Measurements from ENCODE around the gene TBPL1. TPM values are rescaled to one million over a fixed set of nuclear protein-coding genes. Genes with fewer than 3 reads are reported as not detected.

Gene TBPL1
- total and polyA plus RNA-seq, 4 donors = 5.4 to 34.6 (median 11.5) TPM

DNA sequence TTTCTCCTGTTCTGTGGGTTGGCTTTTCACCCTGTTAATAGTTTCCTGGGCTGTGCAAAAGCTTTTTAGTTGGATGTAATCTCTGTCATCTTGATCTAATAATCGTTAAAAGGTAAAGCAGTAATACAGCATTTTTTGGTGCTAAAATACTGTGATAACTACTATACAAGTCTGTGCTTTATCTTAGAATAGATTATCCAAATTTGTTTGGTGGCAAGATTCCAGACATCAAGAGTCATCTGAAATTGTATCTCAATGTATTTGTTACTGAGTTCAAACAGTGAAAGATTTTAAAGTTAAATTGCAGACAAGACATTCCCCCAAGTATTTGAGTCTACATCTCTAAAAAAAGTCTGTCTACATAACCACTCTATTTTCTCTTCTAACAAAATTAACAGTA is 18.8 kb downstream of the TBPL1 start:
- Histone ChIP-seq H3K9ac (ENCODE audit: low read depth in 1 of 2, low read length in 2 of 2) (no peak overlapping the region), H3K4me1 (ENCODE audit: control insufficient read depth in 4 of 4, insufficient read depth in 4 of 4, low read length in 3 of 4) (peaks cover 0 to 26% (median 4%) of the 10 kb centered on the region in 4 donors), H3K4me3 (ENCODE audit: low read depth in 1 of 3, low read length in 3 of 3) (no peak overlapping the region), H3K27me3 (ENCODE audit: control insufficient read depth in 4 of 4, insufficient read depth in 4 of 4, low read length in 3 of 4) (no peaks in the 10 kb centered on the region), H3K27ac (ENCODE audit: low read depth in 1 of 2, low read length in 2 of 2) (no peak overlapping the region), H3K9me3 (ENCODE audit: control insufficient read depth in 4 of 4, low read length in 3 of 4) (no peaks in the 10 kb centered on the region), H3K36me3 (ENCODE audit: control insufficient read depth in 4 of 4, insufficient read depth in 3 of 4, low read depth in 1 of 4, low read length in 3 of 4) (no peaks in the 10 kb centered on the region)
- DNase-seq (ENCODE audit: low spot score) = no peak
- TF ChIP-seq, protein P1, sequence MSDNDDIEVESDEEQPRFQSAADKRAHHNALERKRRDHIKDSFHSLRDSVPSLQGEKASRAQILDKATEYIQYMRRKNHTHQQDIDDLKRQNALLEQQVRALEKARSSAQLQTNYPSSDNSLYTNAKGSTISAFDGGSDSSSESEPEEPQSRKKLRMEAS (IDR thresholded peaks at IDR 0.05) = no peak
- TF ChIP-seq EGR1 (IDR thresholded peaks at IDR 0.05; ENCODE audit: low read depth in 2 of 2) (no peak), FOXA2 (IDR thresholded peaks at IDR 0.05) (no peak)
- WGBS = 71% methylated on average over 1 of the region's 1 CpG

DNA sequence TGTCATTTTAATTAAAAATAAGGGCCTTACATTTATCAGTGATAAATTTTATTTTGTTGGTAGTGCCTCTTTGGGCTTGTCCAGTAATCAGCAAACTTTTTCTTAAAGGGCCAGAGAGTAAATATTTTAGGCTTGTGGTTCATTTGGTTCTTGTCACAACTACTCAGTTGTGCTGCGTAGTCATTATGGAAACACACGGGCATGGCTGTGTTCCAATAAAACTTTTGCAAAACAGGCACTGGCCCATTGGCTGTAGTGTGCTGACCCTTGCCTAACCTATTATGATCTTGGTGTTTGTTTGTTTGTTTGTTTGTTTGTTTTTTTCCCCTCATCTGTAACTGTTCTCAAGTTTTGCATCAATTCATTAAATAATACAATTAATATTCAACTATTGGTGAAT is 19.4 kb downstream of the TBPL1 start:
- no peak for DNase-seq (ENCODE audit: low spot score)
- H3K27ac ChIP-seq (ENCODE audit: low read depth in 1 of 2, low read length in 2 of 2) = no peak overlapping the region
- peaks cover 0 to 26% (median 4%) of the 10 kb centered on the region in 4 donors for H3K4me1 ChIP-seq (ENCODE audit: control insufficient read depth in 4 of 4, insufficient read depth in 4 of 4, low read length in 3 of 4)

DNA sequence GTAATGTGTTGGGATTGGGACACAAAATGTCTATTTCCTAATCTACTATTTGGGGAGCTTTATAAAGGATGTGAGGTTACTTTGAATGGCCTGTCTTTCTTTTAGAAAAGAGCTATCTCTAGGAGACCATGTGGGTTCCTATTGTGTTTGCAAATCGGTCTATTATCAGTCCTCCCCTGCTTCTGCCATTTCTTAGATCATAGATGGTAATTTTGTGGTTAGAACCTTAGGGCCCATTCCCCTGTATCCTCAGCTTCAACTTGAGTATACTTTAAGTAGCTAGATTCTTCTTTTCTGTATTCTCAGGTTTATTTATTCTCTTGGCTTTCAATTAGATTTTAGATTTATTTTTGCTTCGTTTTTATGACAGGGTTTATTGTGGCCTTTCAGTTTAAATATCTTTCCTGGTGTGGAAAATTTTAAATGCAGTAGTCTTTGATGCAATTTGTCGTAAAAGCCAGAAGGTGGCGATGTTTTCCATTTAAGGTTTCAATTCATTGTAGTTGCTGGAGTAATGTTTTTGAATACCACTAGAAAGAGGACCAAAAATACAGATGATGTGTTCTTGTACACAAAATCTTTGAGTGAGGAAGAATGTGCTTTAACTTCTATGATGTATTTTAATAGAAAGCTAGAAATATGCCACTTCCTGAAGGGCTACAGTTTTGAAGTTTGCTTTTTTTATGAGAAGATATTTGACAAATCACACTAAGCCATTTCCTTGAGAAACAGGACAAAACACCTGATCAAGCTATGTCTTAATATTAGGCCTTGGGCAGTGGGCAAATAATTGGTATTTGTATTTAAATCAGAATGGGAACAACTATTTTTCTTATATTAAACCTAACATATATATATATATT is 20.3 kb downstream of the TBPL1 start:
- Histone ChIP-seq H3K27me3 (ENCODE audit: control insufficient read depth in 4 of 4, insufficient read depth in 4 of 4, low read length in 3 of 4) (no peaks in the 10 kb centered on the region), H3K9me3 (ENCODE audit: control insufficient read depth in 4 of 4, low read length in 3 of 4) (no peaks in the 10 kb centered on the region), H3K9ac (ENCODE audit: low read depth in 1 of 2, low read length in 2 of 2) (no peak overlapping the region), H3K36me3 (ENCODE audit: control insufficient read depth in 4 of 4, insufficient read depth in 3 of 4, low read depth in 1 of 4, low read length in 3 of 4) (no peaks in the 10 kb centered on the region), H3K4me1 (ENCODE audit: control insufficient read depth in 4 of 4, insufficient read depth in 4 of 4, low read length in 3 of 4) (peaks cover 0 to 32% (median 5%) of the 10 kb centered on the region in 4 donors), H3K4me3 (ENCODE audit: low read depth in 1 of 3, low read length in 3 of 3) (no peak overlapping the region), H3K27ac (ENCODE audit: low read depth in 1 of 2, low read length in 2 of 2) (no peak overlapping the region)
- no peak for TF ChIP-seq HNF4G (IDR thresholded peaks at IDR 0.05)
- TF ChIP-seq, protein P2, sequence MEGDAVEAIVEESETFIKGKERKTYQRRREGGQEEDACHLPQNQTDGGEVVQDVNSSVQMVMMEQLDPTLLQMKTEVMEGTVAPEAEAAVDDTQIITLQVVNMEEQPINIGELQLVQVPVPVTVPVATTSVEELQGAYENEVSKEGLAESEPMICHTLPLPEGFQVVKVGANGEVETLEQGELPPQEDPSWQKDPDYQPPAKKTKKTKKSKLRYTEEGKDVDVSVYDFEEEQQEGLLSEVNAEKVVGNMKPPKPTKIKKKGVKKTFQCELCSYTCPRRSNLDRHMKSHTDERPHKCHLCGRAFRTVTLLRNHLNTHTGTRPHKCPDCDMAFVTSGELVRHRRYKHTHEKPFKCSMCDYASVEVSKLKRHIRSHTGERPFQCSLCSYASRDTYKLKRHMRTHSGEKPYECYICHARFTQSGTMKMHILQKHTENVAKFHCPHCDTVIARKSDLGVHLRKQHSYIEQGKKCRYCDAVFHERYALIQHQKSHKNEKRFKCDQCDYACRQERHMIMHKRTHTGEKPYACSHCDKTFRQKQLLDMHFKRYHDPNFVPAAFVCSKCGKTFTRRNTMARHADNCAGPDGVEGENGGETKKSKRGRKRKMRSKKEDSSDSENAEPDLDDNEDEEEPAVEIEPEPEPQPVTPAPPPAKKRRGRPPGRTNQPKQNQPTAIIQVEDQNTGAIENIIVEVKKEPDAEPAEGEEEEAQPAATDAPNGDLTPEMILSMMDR (IDR thresholded peaks at IDR 0.05; ENCODE audit: low read depth, low read length, missing input control) = peak; percentile 83
- TF ChIP-seq TAF1 (conservative IDR thresholded peaks at IDR 0.05) = no peak
- TF ChIP-seq HNF4A (conservative IDR thresholded peaks at IDR 0.05) = no peak
- TF ChIP-seq, protein P3, sequence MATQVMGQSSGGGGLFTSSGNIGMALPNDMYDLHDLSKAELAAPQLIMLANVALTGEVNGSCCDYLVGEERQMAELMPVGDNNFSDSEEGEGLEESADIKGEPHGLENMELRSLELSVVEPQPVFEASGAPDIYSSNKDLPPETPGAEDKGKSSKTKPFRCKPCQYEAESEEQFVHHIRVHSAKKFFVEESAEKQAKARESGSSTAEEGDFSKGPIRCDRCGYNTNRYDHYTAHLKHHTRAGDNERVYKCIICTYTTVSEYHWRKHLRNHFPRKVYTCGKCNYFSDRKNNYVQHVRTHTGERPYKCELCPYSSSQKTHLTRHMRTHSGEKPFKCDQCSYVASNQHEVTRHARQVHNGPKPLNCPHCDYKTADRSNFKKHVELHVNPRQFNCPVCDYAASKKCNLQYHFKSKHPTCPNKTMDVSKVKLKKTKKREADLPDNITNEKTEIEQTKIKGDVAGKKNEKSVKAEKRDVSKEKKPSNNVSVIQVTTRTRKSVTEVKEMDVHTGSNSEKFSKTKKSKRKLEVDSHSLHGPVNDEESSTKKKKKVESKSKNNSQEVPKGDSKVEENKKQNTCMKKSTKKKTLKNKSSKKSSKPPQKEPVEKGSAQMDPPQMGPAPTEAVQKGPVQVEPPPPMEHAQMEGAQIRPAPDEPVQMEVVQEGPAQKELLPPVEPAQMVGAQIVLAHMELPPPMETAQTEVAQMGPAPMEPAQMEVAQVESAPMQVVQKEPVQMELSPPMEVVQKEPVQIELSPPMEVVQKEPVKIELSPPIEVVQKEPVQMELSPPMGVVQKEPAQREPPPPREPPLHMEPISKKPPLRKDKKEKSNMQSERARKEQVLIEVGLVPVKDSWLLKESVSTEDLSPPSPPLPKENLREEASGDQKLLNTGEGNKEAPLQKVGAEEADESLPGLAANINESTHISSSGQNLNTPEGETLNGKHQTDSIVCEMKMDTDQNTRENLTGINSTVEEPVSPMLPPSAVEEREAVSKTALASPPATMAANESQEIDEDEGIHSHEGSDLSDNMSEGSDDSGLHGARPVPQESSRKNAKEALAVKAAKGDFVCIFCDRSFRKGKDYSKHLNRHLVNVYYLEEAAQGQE (IDR thresholded peaks at IDR 0.05) = no peak
- TF ChIP-seq RAD21 (IDR thresholded peaks at IDR 0.05) = peak; percentile 85 to 89
- no peak for TF ChIP-seq RXRA (IDR thresholded peaks at IDR 0.05)
- no peak for TF ChIP-seq YY1 (IDR thresholded peaks at IDR 0.05)
- no peak for DNase-seq (ENCODE audit: low spot score)
- 1% methylated on average over 4 of the region's 4 CpGs for WGBS

More for the DNA sequence above, 19.4 kb downstream of the TBPL1 start:
- no peaks in the 10 kb centered on the region for H3K27me3 ChIP-seq (ENCODE audit: control insufficient read depth in 4 of 4, insufficient read depth in 4 of 4, low read length in 3 of 4)
- TF ChIP-seq, protein P1 (IDR thresholded peaks at IDR 0.05) = no peak
- no peak for TF ChIP-seq EGR1 (IDR thresholded peaks at IDR 0.05; ENCODE audit: low read depth in 2 of 2)
- TF ChIP-seq, protein P4, sequence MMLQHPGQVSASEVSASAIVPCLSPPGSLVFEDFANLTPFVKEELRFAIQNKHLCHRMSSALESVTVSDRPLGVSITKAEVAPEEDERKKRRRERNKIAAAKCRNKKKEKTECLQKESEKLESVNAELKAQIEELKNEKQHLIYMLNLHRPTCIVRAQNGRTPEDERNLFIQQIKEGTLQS (IDR thresholded peaks at IDR 0.05) = no peak
- TF ChIP-seq GABPA (IDR thresholded peaks at IDR 0.05 in 1 of 2, conservative IDR thresholded peaks at IDR 0.05 in 1 of 2) = no peak
- no peak overlapping the region for H3K9ac ChIP-seq (ENCODE audit: low read depth in 1 of 2, low read length in 2 of 2)
- no peaks in the 10 kb centered on the region for H3K36me3 ChIP-seq (ENCODE audit: control insufficient read depth in 4 of 4, insufficient read depth in 3 of 4, low read depth in 1 of 4, low read length in 3 of 4)
- WGBS = 32% methylated on average over 2 of the region's 2 CpGs
- H3K4me3 ChIP-seq (ENCODE audit: low read depth in 1 of 3, low read length in 3 of 3) = no peak overlapping the region
- no peaks in the 10 kb centered on the region for H3K9me3 ChIP-seq (ENCODE audit: control insufficient read depth in 4 of 4, low read length in 3 of 4)

Measured in liver (tissue), 9 donors.